ENCODE measurements around the gene LCE2C.

Gene LCE2C

GRCh38 chr1:152725261-152725660 is 50.2 kb downstream of the LCE2C start:
- Histone ChIP-seq H3K4me1 (ENCODE audit: insufficient read depth, insufficient read length) (no peaks in the 10 kb centered on the region), H3K36me3 (ENCODE audit: insufficient read depth, insufficient read length, low read length) (no peaks in the 10 kb centered on the region), H3K9me3 (ENCODE audit: insufficient read depth, low read length) (no peaks in the 10 kb centered on the region), H3K4me3 (ENCODE audit: insufficient read length, low read depth) (no peak overlapping the region), H3K27me3 (ENCODE audit: insufficient read depth, insufficient read length) (no peaks in the 10 kb centered on the region), H3K9ac (ENCODE audit: insufficient read length, low read depth) (no peak overlapping the region)
- TF ChIP-seq YY1 (IDR thresholded peaks at IDR 0.05; ENCODE audit: insufficient read depth, insufficient read length) (no peak), ZNF274 (IDR thresholded peaks at IDR 0.05; ENCODE audit: low read depth, low read length) (no peak), SUZ12 (IDR thresholded peaks at IDR 0.05; ENCODE audit: extremely low read depth, insufficient read depth, insufficient read length) (no peak)
- no peak for DNase-seq (ENCODE audit: low read depth, low spot score)

All from NT2/D1 (cell line).